Suprapubic skin (tissue), 4 donors: Measurements from ENCODE around the gene GPC5. TPM values are rescaled to one million over a fixed set of nuclear protein-coding genes. Genes with fewer than 3 reads are reported as not detected.

Experiments used
- DNase-seq, 2 donors: peaks; one replicate each; pipeline ENCODE4 v3.0.0-alpha.2; 2019; ENCODE audit warnings: low spot score in 2 of 2
- H3K27ac ChIP-seq: fragments of 200-600 bp; sonication (generic); one replicate; pipeline ENCODE4 v1.5.1; 2019
- H3K27me3 ChIP-seq: fragments of 200-600 bp; sonication (generic); one replicate; pipeline ENCODE4 v1.5.1; 2019
- H3K36me3 ChIP-seq: fragments of 200-600 bp; sonication (generic); one replicate; pipeline ENCODE4 v1.5.1; 2019
- H3K4me1 ChIP-seq: fragments of 200-600 bp; sonication (generic); one replicate; pipeline ENCODE4 v1.5.1; 2019
- H3K4me3 ChIP-seq: fragments of 200-600 bp; sonication (generic); one replicate; pipeline ENCODE4 v1.5.1; 2019; ENCODE audit warnings: mild to moderate bottlenecking
- H3K9me3 ChIP-seq: fragments of 200-600 bp; sonication (generic); one replicate; pipeline ENCODE4 v1.5.1; 2019
- CTCF ChIP-seq, 2 donors: fragments of 200-600 bp in 1 of 2; fragments of 450-650 bp in 1 of 2; sonication (generic) in 1 of 2; IDR thresholded peaks; one replicate each; pipeline ENCODE4 v1.5.1; 2016 to 2019; ENCODE audit warnings: antibody characterized with exemption in 2 of 2, mild to moderate bottlenecking in 1 of 2, moderate library complexity in 1 of 2
- EP300 ChIP-seq: sonication (generic); formaldehyde crosslinking; IDR thresholded peaks from one replicate; pipeline ENCODE4 v1.6.1; 2017; ENCODE audit warnings: antibody characterized with exemption
- POLR2A ChIP-seq, 2 donors: fragments of 450-650 bp; IDR thresholded peaks; one replicate each; pipeline ENCODE4 v1.6.1; 2017; ENCODE audit warnings: antibody characterized with exemption in 2 of 2, mild to moderate bottlenecking in 2 of 2, moderate library complexity in 2 of 2
- POLR2AphosphoS5 ChIP-seq, 3 donors: sonication (generic); formaldehyde crosslinking; IDR thresholded peaks; one replicate each; pipeline ENCODE4 v1.6.1; 2017; ENCODE audit warnings: antibody characterized with exemption in 3 of 3
- WGBS: methylation state at CpG from one replicate; pipeline ENCODE4 v1.1.5; 2018; 5-methylcytosine and 5-hydroxymethylcytosine counted together
- total RNA-seq, 4 donors: library from RNA; depleted of rRNA; stranded (reverse); fragments of >200 nt; gene quantifications; one replicate each; pipeline ENCODE4 v1.1.0, GENCODE V29; 2016

The GPC5 gene
- total RNA-seq, 4 donors from 2014 or later = 0.55 TPM; not detected in 3

GRCh38 chr13:91539286-91540157 is 141.1 kb downstream of the GPC5 start:
- DNase-seq = no peak

GRCh38 chr13:91540158-91540736 is 141.8 kb downstream of the GPC5 start:
- H3K4me3 ChIP-seq = no peak overlapping the region
- no peak overlapping the region for H3K27ac ChIP-seq
- H3K27me3 ChIP-seq = no peaks in the 10 kb centered on the region
- H3K4me1 ChIP-seq = no peaks in the 10 kb centered on the region
- TF ChIP-seq POLR2AphosphoS5 (IDR thresholded peaks at IDR 0.05) = no peak
- no peak for TF ChIP-seq POLR2A (IDR thresholded peaks at IDR 0.05)
- no peak for TF ChIP-seq EP300
- TF ChIP-seq CTCF (IDR thresholded peaks at IDR 0.05) = no peak
- no peak for DNase-seq
- 86% methylated on average over 1 of the region's 1 CpG for WGBS
- H3K36me3 ChIP-seq = no peaks in the 10 kb centered on the region
- H3K9me3 ChIP-seq = no peaks in the 10 kb centered on the region

More at GRCh38 chr13:91539286-91540157, 141.1 kb downstream of the GPC5 start:
- H3K36me3 ChIP-seq = no peaks in the 10 kb centered on the region
- H3K4me3 ChIP-seq = no peak overlapping the region
- TF ChIP-seq POLR2A (IDR thresholded peaks at IDR 0.05) (no peak), EP300 (no peak), POLR2AphosphoS5 (IDR thresholded peaks at IDR 0.05) (no peak), CTCF (IDR thresholded peaks at IDR 0.05) (no peak)
- 74% methylated on average over 3 of the region's 3 CpGs for WGBS
- H3K27me3 ChIP-seq = no peaks in the 10 kb centered on the region
- no peak overlapping the region for H3K27ac ChIP-seq
- H3K9me3 ChIP-seq = no peaks in the 10 kb centered on the region
- no peaks in the 10 kb centered on the region for H3K4me1 ChIP-seq

GRCh38 chr13:91544723-91545122 is 146.3 kb downstream of the GPC5 start:
- no peaks in the 10 kb centered on the region for H3K36me3 ChIP-seq
- H3K27me3 ChIP-seq = no peaks in the 10 kb centered on the region
- H3K4me1 ChIP-seq = no peaks in the 10 kb centered on the region
- WGBS = 31% methylated on average over 3 of the region's 3 CpGs
- no peak overlapping the region for H3K27ac ChIP-seq
- no peak for DNase-seq
- H3K4me3 ChIP-seq = no peak overlapping the region
- peaks cover 5% of the 10 kb centered on the region for H3K9me3 ChIP-seq
- TF ChIP-seq CTCF (IDR thresholded peaks at IDR 0.05) (no peak), POLR2AphosphoS5 (IDR thresholded peaks at IDR 0.05) (no peak), EP300 (no peak), POLR2A (IDR thresholded peaks at IDR 0.05) (no peak)

- no peak for DNase-seq
- no peaks in the 10 kb centered on the region for H3K36me3 ChIP-seq
- 80% methylated on average over 2 of the region's 2 CpGs for WGBS
- peaks cover 5% of the 10 kb centered on the region for H3K9me3 ChIP-seq
- H3K27me3 ChIP-seq = no peaks in the 10 kb centered on the region
- H3K27ac ChIP-seq = no peak overlapping the region
- H3K4me1 ChIP-seq = no peaks in the 10 kb centered on the region
- no peak for TF ChIP-seq EP300
- TF ChIP-seq CTCF (IDR thresholded peaks at IDR 0.05) = no peak
- TF ChIP-seq POLR2AphosphoS5 (IDR thresholded peaks at IDR 0.05) = no peak
- no peak for TF ChIP-seq POLR2A (IDR thresholded peaks at IDR 0.05)
- H3K4me3 ChIP-seq = no peak overlapping the region
Observed at GRCh38 chr13:91546900-91547299, 148.5 kb downstream of the GPC5 start.

- Histone ChIP-seq H3K4me3 (no peak overlapping the region), H3K27me3 (no peaks in the 10 kb centered on the region), H3K36me3 (no peaks in the 10 kb centered on the region), H3K9me3 (no peaks in the 10 kb centered on the region), H3K4me1 (no peaks in the 10 kb centered on the region), H3K27ac (no peak overlapping the region)
- TF ChIP-seq EP300 (no peak), POLR2AphosphoS5 (IDR thresholded peaks at IDR 0.05) (no peak), CTCF (IDR thresholded peaks at IDR 0.05) (no peak), POLR2A (IDR thresholded peaks at IDR 0.05) (no peak)
- 85% methylated on average over 2 of the region's 2 CpGs for WGBS
- DNase-seq = no peak
Observed at GRCh38 chr13:91553584-91553983, 155.2 kb downstream of the GPC5 start.
